ENCODE measurements around the gene CBX4.

Gene CBX4

DNA sequence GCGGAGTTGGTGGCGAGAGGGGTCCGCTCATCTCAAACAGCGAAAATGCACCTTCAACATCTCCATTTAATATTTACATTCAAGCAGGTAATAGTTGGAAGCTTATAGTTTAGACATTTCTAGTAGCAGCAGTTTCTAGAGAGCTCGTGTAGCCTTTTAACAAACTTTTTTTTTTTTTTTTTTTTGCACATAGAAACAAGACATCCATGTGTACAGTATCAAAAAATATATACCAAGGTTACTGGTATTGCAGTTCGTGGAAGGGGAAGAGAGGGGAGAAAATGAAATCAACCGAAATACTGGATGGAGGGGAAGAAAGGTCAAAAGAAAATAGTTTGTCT is 6.2 kb downstream of the CBX4 start:
- Mint-ChIP-seq H3K27ac (no peak overlapping the region), H3K4me1 (ENCODE audit: low read depth) (peaks cover 24% of the 10 kb centered on the region), H3K36me3 (ENCODE audit: low read depth) (peaks cover 27% of the 10 kb centered on the region), H3K4me3 (peak overlapping the region; percentile 10), H3K9me3 (no peaks in the 10 kb centered on the region), H3K27me3 (ENCODE audit: low read depth) (no peaks in the 10 kb centered on the region)
- DNase-seq (ENCODE audit: low spot score) = no peak

DNA sequence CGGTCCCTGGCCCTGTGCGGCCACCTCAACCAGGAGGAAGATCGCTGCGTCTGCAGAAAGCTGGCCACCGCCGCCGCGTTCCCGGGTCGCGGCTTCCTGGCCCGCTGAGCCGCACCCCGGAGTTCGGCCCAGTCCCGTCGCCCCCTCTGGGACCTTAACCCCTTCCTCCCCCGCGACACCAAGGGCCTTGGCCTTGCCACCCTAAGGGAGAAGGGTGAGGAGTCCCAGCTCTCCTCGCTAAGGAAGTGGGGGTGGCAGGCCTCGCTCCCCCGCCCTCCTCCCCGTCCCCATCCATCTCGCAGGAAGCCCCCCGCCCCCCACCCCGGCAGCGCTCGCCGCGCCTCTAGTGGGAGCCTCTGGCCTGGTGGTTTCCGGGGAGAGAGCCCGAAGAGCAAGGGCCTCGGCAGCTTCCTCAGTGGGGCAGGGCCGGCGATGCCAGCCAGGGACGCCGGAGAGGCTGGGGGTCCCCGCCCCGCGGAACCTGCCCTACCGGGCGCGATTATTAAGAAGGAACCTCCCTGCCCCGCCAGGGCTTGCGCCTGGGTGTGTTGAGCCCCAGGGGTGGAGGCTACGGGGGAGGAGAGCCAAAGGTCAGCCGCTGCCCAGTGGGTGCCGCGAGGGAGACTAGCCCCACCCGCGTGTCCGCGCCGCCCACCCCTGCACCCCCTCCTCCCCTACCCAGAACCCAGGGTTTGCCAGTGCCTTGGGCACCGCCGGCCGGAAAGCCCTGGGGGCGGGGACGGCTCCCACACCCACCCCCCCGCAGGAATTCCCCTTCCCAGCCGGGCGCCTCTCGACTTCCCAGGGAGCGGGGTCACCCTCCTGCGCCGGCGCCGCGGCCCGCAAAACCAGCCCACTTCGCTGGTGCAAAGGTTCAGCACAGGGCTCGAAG is 6.8 kb downstream of the CBX4 start:
- Mint-ChIP-seq H3K9me3 (no peaks in the 10 kb centered on the region), H3K27me3 (ENCODE audit: low read depth) (no peaks in the 10 kb centered on the region), H3K36me3 (ENCODE audit: low read depth) (peaks cover 21% of the 10 kb centered on the region), H3K4me3 (peak overlapping the region; percentile 10), H3K4me1 (ENCODE audit: low read depth) (peaks cover 21% of the 10 kb centered on the region), H3K27ac (no peak overlapping the region)
- DNase-seq (ENCODE audit: low spot score) = no peak

DNA sequence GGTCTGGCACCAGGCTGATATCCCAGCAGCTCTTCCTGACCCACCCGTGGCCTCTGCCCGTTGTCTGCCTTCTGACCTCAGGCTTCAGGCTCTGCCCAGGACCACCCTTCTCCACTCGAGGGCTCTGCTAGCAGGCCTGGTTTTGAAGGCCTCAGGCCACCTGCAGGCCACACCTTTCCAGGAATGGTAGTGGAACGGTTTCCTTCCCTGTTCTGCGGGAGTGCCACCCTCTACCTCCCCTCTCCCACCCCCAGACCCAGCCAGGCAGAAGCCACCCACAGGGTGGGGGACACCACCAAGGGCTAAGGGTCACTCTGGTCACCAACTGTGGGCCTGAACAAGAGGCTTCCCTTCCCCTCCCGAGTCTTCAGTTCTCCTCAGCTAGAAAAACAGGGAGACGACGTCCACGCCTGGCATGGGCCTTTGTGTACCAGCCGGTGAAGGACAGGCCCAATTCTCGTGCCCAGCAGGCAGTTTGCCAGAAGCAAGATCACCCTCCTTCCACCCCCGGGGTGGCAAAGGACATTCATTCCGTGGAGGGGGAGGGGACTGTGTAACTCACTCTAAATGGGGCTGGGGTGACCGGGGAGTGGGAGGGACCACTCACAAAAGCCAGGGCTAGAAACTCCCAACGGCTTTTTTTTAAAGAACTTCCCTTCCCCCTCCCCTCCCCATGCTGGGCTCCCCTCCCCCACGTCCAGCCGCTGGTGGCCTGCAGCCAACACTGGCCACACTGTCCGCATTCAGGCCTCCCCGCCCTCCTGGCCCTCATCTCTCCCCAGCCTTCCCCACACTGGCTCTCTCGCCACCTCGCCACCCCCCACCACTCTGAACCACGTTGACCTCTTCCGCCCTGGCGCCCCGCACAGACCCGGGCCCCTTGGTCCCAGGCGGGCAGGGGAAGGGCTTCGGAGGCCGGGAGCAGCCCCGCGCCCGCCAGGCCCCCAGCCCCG is 7.7 kb downstream of the CBX4 start:
- no peak for DNase-seq (ENCODE audit: low spot score)
- no peak overlapping the region for H3K4me3 Mint-ChIP-seq
- H3K4me1 Mint-ChIP-seq (ENCODE audit: low read depth) = peaks cover 25% of the 10 kb centered on the region
- H3K9me3 Mint-ChIP-seq = no peaks in the 10 kb centered on the region
- H3K27me3 Mint-ChIP-seq (ENCODE audit: low read depth) = no peaks in the 10 kb centered on the region
- H3K27ac Mint-ChIP-seq = no peak overlapping the region
- H3K36me3 Mint-ChIP-seq (ENCODE audit: low read depth) = peaks cover 17% of the 10 kb centered on the region

DNA sequence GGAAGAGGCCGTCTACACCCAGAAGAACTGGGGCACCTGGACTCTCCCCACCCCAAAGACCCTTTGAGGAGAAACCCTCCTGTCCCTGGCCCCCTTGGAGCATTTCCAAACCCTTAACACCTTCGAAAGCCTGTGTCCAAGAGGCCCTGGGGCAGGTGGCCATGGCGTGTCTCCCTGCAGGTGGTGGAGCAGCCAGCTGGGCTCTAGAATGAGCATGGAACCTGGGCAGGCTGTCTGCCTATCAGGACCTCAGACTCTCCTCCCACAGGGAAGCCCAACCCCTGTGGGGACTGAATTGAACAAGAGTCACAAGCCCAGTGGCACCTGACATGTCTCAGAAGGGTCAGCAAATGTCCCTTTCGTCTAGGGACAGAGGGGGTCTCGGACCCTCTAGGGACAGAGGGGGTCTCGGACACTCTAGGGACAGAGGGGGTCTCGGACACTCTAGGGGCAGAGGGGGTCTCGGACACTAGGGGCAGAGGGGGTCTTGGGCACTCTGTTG is 8.4 kb downstream of the CBX4 start:
- H3K9me3 Mint-ChIP-seq = no peaks in the 10 kb centered on the region
- peaks cover 17% of the 10 kb centered on the region for H3K36me3 Mint-ChIP-seq (ENCODE audit: low read depth)
- peaks cover 32% of the 10 kb centered on the region for H3K4me1 Mint-ChIP-seq (ENCODE audit: low read depth)
- no peaks in the 10 kb centered on the region for H3K27me3 Mint-ChIP-seq (ENCODE audit: low read depth)
- no peak overlapping the region for H3K27ac Mint-ChIP-seq
- no peak overlapping the region for H3K4me3 Mint-ChIP-seq
- no peak for DNase-seq (ENCODE audit: low spot score)

DNA sequence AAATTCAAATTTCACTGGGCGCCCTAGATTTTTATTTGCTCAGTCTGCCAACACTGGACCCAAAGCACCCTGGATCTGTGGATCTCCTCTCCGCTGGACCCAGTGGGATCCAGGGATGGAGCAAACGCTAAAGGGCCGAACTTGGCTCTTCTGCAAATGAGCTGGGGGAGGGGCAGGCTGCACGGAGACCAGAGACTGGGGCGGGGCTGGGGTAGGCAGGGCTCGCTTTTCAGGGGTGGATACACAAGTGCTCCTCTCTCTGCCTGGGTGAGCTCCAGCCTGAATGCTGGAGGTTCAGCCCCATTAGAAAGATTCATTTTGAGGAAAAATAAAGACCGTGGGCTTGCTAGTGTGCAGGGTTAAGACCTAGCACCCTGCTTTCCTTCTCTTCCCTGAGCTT is 8.9 kb downstream of the CBX4 start:
- DNase-seq (ENCODE audit: low spot score) = no peak
- Mint-ChIP-seq H3K27me3 (ENCODE audit: low read depth) (no peaks in the 10 kb centered on the region), H3K27ac (no peak overlapping the region), H3K36me3 (ENCODE audit: low read depth) (peaks cover 14% of the 10 kb centered on the region), H3K4me1 (ENCODE audit: low read depth) (peaks cover 33% of the 10 kb centered on the region), H3K9me3 (no peaks in the 10 kb centered on the region), H3K4me3 (no peak overlapping the region)

DNA sequence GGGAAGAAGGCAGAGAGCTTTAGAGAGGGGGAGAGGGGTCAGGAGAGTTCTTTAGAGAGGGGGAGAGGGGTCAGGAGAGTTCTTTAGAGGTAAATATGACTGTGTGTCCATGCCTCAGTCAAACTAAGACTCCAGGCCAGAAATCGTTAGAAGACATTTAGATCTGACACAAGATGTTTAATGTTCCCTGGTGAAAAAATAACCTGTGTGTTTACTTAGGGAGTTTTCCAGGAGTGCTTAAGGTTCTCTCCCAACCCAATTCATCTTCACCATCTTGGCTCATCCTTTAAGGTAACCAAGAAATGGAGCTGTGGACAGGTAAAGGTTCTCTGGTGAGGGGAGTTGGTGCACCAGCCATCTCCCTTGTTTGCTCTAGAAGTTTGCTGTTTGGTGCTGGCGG is 9.8 kb downstream of the CBX4 start:
- Mint-ChIP-seq H3K27ac (no peak overlapping the region), H3K27me3 (ENCODE audit: low read depth) (peaks cover 1% of the 10 kb centered on the region), H3K36me3 (ENCODE audit: low read depth) (peaks cover 6% of the 10 kb centered on the region), H3K4me1 (ENCODE audit: low read depth) (peaks cover 35% of the 10 kb centered on the region), H3K4me3 (no peak overlapping the region), H3K9me3 (no peaks in the 10 kb centered on the region)
- DNase-seq (ENCODE audit: low spot score) = no peak

DNA sequence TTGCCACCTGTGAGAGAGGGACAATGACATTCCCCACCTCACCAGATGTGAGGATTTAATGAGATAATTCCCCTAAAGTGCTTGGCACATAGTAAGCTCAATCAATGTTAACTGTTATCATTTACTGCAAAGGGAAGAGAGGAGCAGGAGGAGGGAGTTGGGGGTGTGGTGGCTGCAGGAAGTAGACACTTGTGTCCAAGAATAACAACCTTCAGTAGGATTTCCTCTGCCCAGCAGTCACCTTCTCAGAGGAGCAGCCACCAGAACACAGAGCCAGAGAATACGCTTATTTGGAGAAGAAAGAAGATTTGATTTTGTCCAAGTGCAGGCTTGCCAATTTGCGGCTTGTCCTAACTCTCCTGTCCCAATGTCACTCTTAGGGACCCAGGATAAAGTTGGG is 10.2 kb downstream of the CBX4 start:
- Mint-ChIP-seq H3K9me3 (no peaks in the 10 kb centered on the region), H3K4me3 (no peak overlapping the region), H3K4me1 (ENCODE audit: low read depth) (peaks cover 35% of the 10 kb centered on the region)

DNA sequence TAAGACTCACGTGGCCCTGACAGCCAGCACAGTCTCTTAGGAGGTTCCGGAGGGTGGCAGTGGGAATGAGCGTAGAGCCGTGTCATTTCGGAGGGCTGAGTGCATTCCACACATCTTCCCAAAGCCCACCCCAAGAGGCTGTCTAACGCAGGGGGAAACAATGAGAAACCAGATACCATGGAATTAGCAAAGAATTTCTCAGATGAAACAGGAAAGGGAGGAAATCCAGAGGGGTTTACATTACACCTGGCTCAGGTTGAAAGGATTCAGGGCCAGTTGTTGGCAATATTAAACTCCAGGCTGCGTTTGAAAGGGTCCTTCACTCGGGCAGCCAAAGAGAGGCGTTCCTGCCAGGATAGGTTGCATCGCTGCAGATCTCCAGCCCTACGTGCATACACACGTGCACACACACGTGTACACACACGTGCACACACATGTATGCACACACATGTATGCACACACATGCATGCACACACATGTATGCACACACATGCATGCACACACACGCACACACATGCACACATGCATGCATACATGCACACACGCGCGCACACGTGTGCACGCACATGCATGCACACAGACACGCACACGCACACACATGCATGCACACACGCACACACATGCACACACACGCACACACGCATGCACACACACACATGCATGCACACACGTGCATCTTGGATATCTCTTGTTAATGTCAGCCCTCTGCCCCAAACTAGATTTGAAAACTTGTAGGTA is 12.2 kb downstream of the CBX4 start:
- no peaks in the 10 kb centered on the region for H3K9me3 Mint-ChIP-seq
- H3K4me1 Mint-ChIP-seq (ENCODE audit: low read depth) = peaks cover 31% of the 10 kb centered on the region
- no peak for DNase-seq (ENCODE audit: low spot score)
- H3K36me3 Mint-ChIP-seq (ENCODE audit: low read depth) = no peaks in the 10 kb centered on the region
- H3K4me3 Mint-ChIP-seq = peak overlapping the region; percentile 18
- H3K27ac Mint-ChIP-seq = no peak overlapping the region
- peaks cover 10% of the 10 kb centered on the region for H3K27me3 Mint-ChIP-seq (ENCODE audit: low read depth)

More for the DNA sequence above, 10.2 kb downstream of the CBX4 start:
- Mint-ChIP-seq H3K27ac (no peak overlapping the region), H3K36me3 (ENCODE audit: low read depth) (peaks cover 4% of the 10 kb centered on the region), H3K27me3 (ENCODE audit: low read depth) (peaks cover 3% of the 10 kb centered on the region)
- no peak for DNase-seq (ENCODE audit: low spot score)

DNA sequence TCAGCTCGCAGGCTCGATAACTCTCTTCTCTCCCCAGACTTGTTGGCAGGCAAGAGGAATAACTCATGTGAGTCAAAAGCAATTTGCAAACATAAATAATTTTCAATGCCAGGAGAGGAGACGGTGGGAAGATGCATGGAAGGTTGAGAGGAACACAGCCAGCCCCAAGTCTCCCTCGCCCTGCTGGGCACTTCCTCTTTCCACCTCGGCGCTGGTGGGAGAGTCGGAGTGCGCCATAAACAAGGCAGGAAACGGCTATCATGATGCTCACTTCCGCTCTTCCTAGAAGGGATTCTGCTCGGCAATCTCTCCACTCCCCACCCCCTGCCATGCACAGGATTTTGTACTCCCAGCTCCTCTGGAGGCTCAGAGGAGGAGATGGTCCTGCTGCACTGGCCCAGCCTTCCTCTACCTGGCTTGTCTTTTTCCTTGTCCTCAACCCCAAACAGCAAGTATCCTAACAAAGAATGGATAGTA is 13.0 kb downstream of the CBX4 start:
- peaks cover 31% of the 10 kb centered on the region for H3K4me1 Mint-ChIP-seq (ENCODE audit: low read depth)
- peak overlapping the region; percentile 18 for H3K4me3 Mint-ChIP-seq
- H3K27ac Mint-ChIP-seq = no peak overlapping the region

DNA sequence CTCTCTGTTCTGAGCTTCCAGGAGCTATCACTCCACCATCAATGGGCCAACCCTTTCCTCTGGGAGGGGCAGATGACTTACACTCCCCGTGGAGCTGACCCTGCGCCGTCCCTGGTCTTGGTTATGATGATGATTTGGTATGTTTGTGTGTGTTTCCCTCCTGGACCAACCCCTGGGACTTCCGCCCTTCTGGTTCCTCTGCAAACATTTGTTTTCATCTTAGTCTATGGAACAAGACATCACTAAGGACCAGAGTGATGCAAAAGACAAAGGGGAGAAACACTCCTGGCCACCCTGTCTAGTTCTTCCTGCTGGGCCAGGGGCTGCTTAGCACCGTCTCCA is 13.7 kb downstream of the CBX4 start:
- Mint-ChIP-seq H3K4me1 (ENCODE audit: low read depth) (peaks cover 30% of the 10 kb centered on the region), H3K27me3 (ENCODE audit: low read depth) (peaks cover 17% of the 10 kb centered on the region)
- DNase-seq (ENCODE audit: low spot score) = no peak

More for the DNA sequence above, 13.0 kb downstream of the CBX4 start:
- no peaks in the 10 kb centered on the region for H3K9me3 Mint-ChIP-seq
- no peaks in the 10 kb centered on the region for H3K36me3 Mint-ChIP-seq (ENCODE audit: low read depth)
- peaks cover 12% of the 10 kb centered on the region for H3K27me3 Mint-ChIP-seq (ENCODE audit: low read depth)
- DNase-seq (ENCODE audit: low spot score) = no peak

DNA sequence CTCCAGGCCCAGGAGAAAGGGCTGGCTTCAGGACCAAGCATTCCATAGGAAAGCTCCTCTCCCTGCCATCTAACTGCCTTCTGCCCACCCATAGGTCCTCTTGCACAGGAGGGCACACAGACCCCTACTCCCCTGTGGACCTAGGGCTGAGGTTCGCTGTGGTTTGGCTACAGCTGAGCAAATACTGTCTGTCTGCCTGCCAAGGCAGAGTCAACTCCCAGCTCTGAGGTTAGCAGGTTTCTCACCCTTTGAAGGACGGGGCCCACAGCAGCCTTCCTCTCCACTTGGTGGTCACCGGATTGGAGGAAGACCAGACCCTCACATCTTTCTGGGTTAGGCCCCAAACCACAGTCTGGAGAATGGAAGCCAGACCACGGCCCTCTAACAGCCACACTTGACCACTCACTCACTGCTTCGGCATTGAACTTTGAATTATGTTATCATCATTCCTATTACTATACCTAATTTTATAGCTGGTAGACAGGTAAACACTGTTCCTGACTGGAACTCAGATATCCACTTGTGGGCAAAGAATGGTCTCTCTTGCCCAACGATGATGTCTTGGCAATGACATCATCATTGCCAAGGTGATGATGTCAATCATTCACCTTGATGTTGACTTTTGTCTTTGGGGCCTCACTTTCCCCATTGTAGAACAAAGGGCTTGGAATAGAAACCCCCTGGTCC is 14.2 kb downstream of the CBX4 start:
- peaks cover 22% of the 10 kb centered on the region for H3K27me3 Mint-ChIP-seq (ENCODE audit: low read depth)
- peaks cover 28% of the 10 kb centered on the region for H3K4me1 Mint-ChIP-seq (ENCODE audit: low read depth)

More for the DNA sequence above, 13.7 kb downstream of the CBX4 start:
- Mint-ChIP-seq H3K9me3 (no peaks in the 10 kb centered on the region), H3K27ac (no peak overlapping the region), H3K36me3 (ENCODE audit: low read depth) (no peaks in the 10 kb centered on the region), H3K4me3 (no peak overlapping the region)

DNA sequence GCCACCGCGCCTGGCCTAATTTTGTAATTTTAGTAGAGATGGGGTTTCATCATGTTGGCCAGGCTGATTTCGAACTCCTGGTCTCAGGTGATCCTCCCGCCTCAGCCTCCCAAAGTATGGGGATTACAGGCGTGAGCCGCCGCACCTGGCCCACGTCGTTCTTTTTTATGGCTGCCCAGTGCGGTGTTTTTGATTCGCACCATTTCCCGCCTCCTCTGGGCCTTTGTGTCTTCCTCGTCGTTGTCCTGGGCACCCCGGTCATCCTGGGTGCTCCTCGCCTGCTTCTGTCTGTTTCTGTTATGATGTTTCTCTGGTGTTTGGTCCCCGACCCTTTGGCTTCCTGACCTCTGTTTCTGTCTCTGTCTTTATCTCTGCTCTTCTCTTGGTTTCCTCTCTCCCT is 15.0 kb downstream of the CBX4 start:
- Mint-ChIP-seq H3K36me3 (ENCODE audit: low read depth) (no peaks in the 10 kb centered on the region), H3K4me1 (ENCODE audit: low read depth) (peaks cover 27% of the 10 kb centered on the region), H3K27ac (peak overlapping the region; percentile 1), H3K9me3 (no peaks in the 10 kb centered on the region), H3K27me3 (ENCODE audit: low read depth) (peaks cover 29% of the 10 kb centered on the region), H3K4me3 (no peak overlapping the region)
- no peak for DNase-seq (ENCODE audit: low spot score)

More for the DNA sequence above, 14.2 kb downstream of the CBX4 start:
- Mint-ChIP-seq H3K36me3 (ENCODE audit: low read depth) (no peaks in the 10 kb centered on the region), H3K27ac (no peak overlapping the region), H3K4me3 (no peak overlapping the region), H3K9me3 (no peaks in the 10 kb centered on the region)
- no peak for DNase-seq (ENCODE audit: low spot score)

DNA sequence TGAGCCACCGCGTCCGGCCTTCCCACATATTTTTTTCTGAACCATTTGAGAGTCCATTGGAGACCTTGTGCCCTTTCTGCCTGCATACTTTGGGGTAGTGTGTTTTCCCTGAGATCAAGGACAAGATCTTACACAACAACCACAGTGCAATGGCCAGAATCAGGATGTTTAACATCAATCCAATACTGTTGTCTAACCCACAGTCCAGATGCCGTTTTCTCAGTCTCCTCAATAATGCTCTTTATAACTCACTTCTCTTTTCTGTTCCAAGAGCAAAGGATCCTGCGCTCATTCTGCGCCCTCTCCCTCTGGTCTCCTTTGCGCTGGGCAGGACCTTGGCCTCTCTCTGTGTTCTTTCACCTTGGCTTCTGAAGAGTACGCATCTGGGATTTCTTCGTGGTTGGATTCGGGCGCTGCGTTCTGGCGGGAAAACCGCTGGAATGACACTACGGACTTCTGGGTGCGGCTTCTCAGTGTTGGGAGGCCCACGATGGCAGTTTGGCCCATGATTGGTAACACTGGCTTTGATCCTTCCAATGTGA is 16.6 kb downstream of the CBX4 start:
- no peaks in the 10 kb centered on the region for H3K36me3 Mint-ChIP-seq (ENCODE audit: low read depth)
- H3K27ac Mint-ChIP-seq = no peak overlapping the region
- peaks cover 17% of the 10 kb centered on the region for H3K4me1 Mint-ChIP-seq (ENCODE audit: low read depth)
- peaks cover 44% of the 10 kb centered on the region for H3K27me3 Mint-ChIP-seq (ENCODE audit: low read depth)
- H3K9me3 Mint-ChIP-seq = no peaks in the 10 kb centered on the region
- no peak for DNase-seq (ENCODE audit: low spot score)
- no peak overlapping the region for H3K4me3 Mint-ChIP-seq

All from T-helper 2 cell treated with Interferon-gamma antibody and Interleukin-4, amounts not matched to agents 5 μg/mL and 100 μg/mL, for 36 hours (primary cell).